Medulla oblongata (tissue), 1 donor: Measurements from ENCODE around the gene OLIG1.

Source experiments
- DNase-seq: peaks from one replicate; pipeline ENCODE4 v3.0.0-alpha.2; 2015; ENCODE audit errors: extremely low spot score

OLIG1 gene

DNA sequence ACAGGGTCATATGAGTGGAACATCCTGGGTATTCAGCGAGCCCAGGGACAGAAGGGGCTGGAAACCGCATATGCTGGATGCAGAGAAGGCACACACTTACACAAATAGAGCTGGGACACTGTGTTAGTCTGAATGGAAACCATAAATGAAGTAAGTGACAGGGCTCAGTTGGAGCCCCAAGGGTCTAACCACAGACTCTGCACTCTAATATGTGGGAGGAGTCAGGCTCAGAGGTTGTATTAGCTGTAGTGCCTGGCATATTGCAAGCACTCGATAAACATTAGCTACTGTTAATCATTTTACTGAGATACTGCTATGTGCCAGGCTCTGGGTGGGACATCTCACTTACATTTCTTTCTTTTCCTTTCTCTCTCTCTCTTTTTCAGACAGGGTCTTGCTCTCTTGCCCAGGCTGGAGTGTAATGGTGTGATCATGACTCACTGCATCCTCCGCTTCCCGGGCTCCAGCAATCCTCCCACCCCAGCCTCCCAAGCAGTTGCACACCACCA is 6.5 kb upstream of the OLIG1 start:
- DNase-seq: no peak

DNA sequence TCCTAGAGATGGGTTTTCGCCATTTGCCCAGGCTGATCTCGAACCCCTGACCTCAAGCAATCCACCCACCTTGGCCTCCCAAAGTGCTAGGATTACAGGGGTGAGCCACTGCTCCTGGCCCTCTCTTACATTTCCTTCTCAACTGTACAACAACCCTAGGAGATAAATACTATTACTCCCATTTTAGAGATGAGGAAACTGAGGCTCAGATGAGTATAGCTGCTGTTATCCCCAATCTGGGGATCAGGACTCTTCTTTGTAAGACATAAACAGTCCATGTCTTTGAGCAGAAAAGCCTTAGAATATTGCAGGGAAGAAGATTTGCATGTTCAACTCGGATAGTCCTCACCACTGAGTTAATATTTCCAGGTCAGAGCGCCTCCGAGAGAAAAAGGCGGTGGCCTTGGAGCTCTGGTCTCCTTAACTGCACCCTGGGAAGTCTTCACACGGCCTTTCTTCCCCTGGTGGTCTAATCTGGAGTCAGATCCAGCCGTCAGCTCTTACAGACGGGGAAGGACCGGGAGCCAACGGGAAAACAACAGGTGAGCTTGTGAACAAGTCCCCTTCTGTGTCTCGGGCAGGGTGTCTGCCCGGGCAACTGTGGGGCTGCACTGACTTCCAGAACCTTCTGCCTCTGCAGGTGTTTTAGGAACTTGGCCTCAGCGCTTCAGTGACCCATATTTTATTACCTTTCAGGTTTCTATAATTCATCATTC is 5.9 kb upstream of the OLIG1 start:
- no peak for DNase-seq

- peak; percentile 80 for DNase-seq
Observed at GRCh38 chr21:33064623-33065390, 5.1 kb upstream of the OLIG1 start.

- DNase-seq: no peak
Observed at GRCh38 chr21:33067043-33067442, 2.9 kb upstream of the OLIG1 start.

GRCh38 chr21:33067457-33067856 is 2.5 kb upstream of the OLIG1 start:
- no peak for DNase-seq

DNA sequence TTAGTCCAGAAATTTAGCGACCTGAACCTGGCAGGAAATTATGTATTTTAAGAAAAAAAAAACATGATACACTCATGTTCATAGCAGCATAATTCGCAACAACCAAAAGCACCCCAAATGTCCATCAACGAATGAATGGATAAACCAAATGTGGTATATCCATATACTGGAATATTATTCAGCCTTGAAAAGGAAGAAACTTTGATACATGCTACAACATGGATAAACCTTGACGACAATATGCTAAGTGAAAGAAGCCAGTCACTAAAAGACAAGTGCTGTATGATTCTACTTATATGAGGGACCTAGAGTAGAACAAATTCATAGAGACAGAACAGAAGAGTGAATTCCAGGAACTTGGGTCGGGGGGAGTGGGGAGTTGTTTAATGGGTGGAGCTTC is 698 bp upstream of the OLIG1 start:
- no peak for DNase-seq

DNA sequence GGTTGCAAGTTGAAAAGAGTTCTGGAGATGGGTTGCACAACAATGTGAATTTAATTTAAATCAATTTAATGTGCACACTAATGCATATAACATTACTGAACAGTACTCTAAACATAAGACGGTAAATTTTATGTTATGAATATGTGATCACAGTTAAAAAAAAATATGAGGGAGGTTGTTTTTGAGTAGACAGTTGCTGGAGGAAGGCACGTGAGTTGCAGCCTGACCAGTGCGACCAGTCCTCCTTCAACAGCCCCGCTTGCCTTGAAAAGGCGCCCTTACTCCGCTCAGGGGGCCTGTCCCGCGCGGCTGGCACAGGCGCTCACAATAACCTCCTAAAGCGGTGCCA is 322 bp upstream of the OLIG1 start:
- no peak for DNase-seq

GRCh38 chr21:33070744-33070997 is 730 bp downstream of the OLIG1 start:
- DNase-seq: no peak

GRCh38 chr21:33070998-33071769 is 1.2 kb downstream of the OLIG1 start:
- no peak for DNase-seq

- DNase-seq: no peak
Observed at GRCh38 chr21:33071770-33072306, 1.9 kb downstream of the OLIG1 start.

GRCh38 chr21:33073636-33074035 is 3.7 kb downstream of the OLIG1 start:
- DNase-seq: no peak

GRCh38 chr21:33075128-33075527 is 5.2 kb downstream of the OLIG1 start:
- DNase-seq: no peak

DNA sequence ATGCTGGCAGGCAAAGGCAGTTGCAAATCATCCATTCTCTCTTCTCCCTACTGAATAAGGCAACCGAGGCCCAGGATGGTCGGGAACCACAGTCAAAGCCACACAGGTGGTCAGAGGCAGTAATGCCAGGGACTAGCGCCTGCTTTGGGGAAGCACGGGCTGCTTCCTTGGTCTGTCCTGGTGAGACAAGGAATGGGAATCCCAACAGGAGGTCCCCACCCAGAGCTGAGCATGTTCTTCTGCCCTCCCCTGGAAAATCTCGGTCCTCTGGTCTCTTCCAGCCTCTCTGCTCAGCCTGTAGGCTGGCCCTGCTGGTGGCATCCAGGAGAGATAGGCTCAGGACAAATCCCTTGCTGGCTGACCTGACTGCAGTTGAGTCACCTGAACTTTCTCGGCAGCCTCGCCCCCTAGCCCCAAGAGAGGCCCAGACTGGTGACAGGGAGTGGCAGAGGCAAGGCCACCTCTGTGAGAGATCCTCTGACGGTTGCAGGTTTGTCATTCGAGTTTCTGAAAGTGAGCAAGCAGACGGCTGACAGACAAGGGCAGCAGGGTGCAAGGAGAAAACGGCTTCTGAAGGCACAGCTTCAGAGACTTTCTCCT is 5.8 kb downstream of the OLIG1 start:
- DNase-seq: no peak

DNA sequence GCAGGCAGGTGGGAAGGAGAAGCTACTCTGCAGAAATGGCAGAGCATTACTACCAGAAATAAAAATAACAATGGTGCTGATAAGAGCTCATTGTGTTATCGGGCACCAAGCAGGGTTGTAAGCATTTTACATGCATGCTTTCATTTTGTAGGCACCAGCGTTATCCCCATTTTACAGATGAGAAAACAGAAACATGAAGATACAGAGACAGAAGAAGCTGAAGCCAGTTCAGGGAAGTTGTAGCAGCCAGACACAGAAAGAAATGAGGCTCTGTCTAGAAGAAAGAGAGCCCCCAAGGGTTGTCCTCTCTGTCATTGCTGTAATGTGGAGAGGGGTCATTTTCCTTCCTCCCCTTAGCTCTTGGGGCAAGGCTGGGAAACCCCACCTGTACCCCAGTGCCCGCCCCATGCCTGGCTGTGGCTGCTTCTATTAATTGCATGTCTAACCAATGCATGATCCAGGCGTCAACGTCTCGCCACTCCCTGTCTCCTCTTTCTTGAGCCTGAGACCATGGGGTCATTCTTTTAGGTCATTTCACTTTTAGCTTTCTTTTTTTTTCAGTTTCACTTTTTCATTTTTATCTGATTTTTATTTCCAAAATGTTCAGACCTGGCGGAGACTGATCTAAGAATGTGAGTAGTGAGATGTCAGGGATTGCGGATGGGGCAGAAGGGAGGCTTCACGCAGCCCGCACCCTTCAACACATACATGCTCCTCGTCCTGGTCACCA is 6.8 kb downstream of the OLIG1 start:
- no peak for DNase-seq

DNA sequence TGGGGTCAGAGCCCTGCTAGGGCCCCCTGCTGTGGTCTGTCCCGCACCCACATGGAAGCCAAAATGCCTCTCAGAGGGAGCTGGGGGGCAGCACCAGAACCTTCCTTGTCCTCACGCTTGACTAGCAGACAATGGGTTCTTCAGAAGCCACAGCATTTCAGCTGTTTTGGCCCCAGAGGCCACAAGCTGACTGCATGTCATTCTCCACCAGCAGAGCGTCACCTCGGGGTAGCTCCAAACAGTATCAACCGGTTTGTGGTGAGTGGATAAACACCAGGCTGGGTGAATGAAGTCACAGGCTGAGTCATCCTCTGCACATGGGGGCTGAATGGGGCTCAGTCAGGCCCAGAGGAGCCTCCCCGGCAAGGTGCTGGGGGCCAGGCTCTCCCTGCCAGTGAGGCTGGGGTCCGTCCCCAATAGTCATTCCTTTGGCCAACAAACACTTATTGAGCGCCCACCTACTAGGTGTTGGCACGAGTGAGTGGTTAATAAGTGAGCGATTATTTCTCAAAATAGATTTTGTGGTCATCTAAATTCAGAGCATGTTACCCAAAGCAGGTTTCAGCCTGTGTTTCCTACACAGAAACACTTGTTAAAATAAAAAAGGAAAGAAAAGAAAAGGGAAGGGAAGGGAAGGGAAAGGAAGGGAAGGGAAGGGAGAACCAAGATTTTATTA is 9.1 kb downstream of the OLIG1 start:
- peak; percentile 95 for DNase-seq

- DNase-seq: no peak
Observed at GRCh38 chr21:33080376-33080775, 10.4 kb downstream of the OLIG1 start.

- DNase-seq: no peak
Observed at GRCh38 chr21:33080776-33081175, 10.8 kb downstream of the OLIG1 start.

DNA sequence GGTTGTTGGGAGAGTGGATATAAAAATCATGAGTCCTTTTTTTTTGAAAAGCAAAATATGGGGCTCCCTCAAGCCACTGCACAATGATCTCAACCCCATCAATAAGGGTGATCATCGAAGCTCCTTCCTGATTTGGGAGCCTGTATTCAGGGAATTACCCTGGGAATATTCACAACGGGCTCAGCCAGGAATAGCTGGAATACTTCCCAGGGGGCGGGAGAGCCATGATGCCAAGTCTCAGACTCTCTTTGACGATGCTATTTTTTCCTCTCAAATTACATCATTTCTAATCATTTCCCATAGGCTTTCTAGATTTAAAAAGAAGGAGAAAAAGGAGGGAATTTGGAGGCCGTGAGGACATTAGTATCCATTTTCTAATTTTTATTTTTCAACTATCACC is 18.4 kb downstream of the OLIG1 start:
- no peak for DNase-seq

- peak; percentile 63 for DNase-seq
Observed at GRCh38 chr21:33089395-33090119, 19.6 kb downstream of the OLIG1 start.

- no peak for DNase-seq
Observed at GRCh38 chr21:33096426-33096825, 26.5 kb downstream of the OLIG1 start.
